ENCODE data around the gene HIC1. TPM values are rescaled to one million over a fixed set of nuclear protein-coding genes. Genes with fewer than 3 reads are reported as not detected.

HIC1 gene
- total and polyA plus RNA-seq, 2 of the 4 experiments (the other 2 are of a cell fraction) = 10.4 to 23.0 TPM

DNA sequence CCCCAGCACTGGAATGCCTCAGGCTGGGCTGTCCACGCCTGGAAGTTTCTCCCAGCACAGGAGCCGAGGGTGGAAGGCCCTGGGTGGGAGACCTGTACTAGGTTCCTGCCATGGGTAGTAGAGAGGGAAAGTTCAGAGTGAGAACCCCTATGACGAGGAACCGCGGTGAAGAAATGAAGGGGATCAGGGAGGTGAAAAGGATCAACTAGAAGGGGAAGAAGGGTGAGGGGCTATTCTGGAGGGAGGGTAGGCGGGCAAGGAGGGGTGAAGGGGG is 5.4 kb downstream of the HIC1 start:
- peaks cover 55% of the 10 kb centered on the region for H3K4me1 ChIP-seq (ENCODE audit: control insufficient read depth, insufficient read depth, low read length)
- ChIA-PET POLR2A (ENCODE audit: unreplicated experiment) (no interaction called here), CTCF (interaction anchor here (6.3 kb wide), 1 partner anchor 185 kb away, joined by 57 read pairs; no protein-coding TSS in a partner anchor)
- H3K9ac ChIP-seq (ENCODE audit: low read depth, low read length) = 0 out of 2 replicates have a peak overlapping the region, but pooled peaks have one; percentile 18
- H3K27me3 ChIP-seq (ENCODE audit: control insufficient read depth, insufficient read depth, low read length) = no peaks in the 10 kb centered on the region
- peak overlapping the region; percentile 44; the same call in 1 of the 3 replicates for H2BK15ac ChIP-seq (ENCODE audit: low read depth, low read length)
- peak overlapping the region; percentile 6 for H3K14ac ChIP-seq (replicated peaks; ENCODE audit: low read depth, low read length)
- dilution Hi-C loops (cut with HindIII; ENCODE audit: low sequenced_read_pairs, unreplicated experiment) = no loop called here
- H2AFZ ChIP-seq (replicated peaks; ENCODE audit: low read length, poor library complexity) = no peak overlapping the region
- in situ Hi-C loops (cut with MboI; ENCODE audit: low sequenced_read_pairs) = loop anchor here (10.0 kb wide), 1 partner anchor 114 kb away; no protein-coding TSS in a partner anchor
- H4K8ac ChIP-seq (ENCODE audit: low read depth in 2 of 2, low read length in 2 of 2) = peak overlapping the region; percentile 43 to 60; a peak in 3 of 4 replicates
- H2BK20ac ChIP-seq (ENCODE audit: low read depth, low read length) = peak overlapping the region; percentile 61
- H3K18ac ChIP-seq (ENCODE audit: low read depth, low read length) = no peak overlapping the region
- no peak overlapping the region for H3K4me3 ChIP-seq (ENCODE audit: insufficient read depth, low read depth, low read length)
- intact Hi-C loops (cut with micrococcal nuclease) = no loop called here
- TF ChIP-seq BHLHE40 (IDR thresholded peaks at IDR 0.05; ENCODE audit: low read depth, low read length) (no peak), CEBPB (IDR thresholded peaks at IDR 0.05; ENCODE audit: low read depth, low read length) (no peak), RCOR1 (IDR thresholded peaks at IDR 0.05; ENCODE audit: insufficient replicate concordance, low read length) (no peak), MAFK (IDR thresholded peaks at IDR 0.05; ENCODE audit: low read depth, low read length) (no peak), FOS (IDR thresholded peaks at IDR 0.05; ENCODE audit: low read depth, low read length) (no peak), SMC3 (IDR thresholded peaks at IDR 0.05; ENCODE audit: low read depth, low read length) (no peak), MXI1 (IDR thresholded peaks at IDR 0.05; ENCODE audit: borderline replicate concordance, low read depth, low read length) (no peak), NFE2L2 (IDR thresholded peaks at IDR 0.05; ENCODE audit: low read depth, low read length) (no peak)
- TF ChIP-seq, protein P1, sequence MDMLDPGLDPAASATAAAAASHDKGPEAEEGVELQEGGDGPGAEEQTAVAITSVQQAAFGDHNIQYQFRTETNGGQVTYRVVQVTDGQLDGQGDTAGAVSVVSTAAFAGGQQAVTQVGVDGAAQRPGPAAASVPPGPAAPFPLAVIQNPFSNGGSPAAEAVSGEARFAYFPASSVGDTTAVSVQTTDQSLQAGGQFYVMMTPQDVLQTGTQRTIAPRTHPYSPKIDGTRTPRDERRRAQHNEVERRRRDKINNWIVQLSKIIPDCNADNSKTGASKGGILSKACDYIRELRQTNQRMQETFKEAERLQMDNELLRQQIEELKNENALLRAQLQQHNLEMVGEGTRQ (IDR thresholded peaks at IDR 0.05; ENCODE audit: low read depth, low read length) = no peak
- TF ChIP-seq, protein P2, sequence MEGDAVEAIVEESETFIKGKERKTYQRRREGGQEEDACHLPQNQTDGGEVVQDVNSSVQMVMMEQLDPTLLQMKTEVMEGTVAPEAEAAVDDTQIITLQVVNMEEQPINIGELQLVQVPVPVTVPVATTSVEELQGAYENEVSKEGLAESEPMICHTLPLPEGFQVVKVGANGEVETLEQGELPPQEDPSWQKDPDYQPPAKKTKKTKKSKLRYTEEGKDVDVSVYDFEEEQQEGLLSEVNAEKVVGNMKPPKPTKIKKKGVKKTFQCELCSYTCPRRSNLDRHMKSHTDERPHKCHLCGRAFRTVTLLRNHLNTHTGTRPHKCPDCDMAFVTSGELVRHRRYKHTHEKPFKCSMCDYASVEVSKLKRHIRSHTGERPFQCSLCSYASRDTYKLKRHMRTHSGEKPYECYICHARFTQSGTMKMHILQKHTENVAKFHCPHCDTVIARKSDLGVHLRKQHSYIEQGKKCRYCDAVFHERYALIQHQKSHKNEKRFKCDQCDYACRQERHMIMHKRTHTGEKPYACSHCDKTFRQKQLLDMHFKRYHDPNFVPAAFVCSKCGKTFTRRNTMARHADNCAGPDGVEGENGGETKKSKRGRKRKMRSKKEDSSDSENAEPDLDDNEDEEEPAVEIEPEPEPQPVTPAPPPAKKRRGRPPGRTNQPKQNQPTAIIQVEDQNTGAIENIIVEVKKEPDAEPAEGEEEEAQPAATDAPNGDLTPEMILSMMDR (conservative IDR thresholded peaks at IDR 0.05; ENCODE audit: low read depth, low read length) = no peak
- TF ChIP-seq, protein P3, sequence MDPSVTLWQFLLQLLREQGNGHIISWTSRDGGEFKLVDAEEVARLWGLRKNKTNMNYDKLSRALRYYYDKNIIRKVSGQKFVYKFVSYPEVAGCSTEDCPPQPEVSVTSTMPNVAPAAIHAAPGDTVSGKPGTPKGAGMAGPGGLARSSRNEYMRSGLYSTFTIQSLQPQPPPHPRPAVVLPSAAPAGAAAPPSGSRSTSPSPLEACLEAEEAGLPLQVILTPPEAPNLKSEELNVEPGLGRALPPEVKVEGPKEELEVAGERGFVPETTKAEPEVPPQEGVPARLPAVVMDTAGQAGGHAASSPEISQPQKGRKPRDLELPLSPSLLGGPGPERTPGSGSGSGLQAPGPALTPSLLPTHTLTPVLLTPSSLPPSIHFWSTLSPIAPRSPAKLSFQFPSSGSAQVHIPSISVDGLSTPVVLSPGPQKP (IDR thresholded peaks at IDR 0.05; ENCODE audit: borderline replicate concordance, low read depth, low read length) = no peak
- peak overlapping the region; percentile 7 for H4K91ac ChIP-seq (ENCODE audit: insufficient read depth, low read depth, low read length)
- peak overlapping the region; percentile 51; the same call in 1 of the 2 replicates for H3K27ac ChIP-seq (ENCODE audit: insufficient read depth, low read length)
- peak overlapping the region; percentile 67 for H3K4ac ChIP-seq (ENCODE audit: low read depth, low read length)
- H3K9me1 ChIP-seq (ENCODE audit: insufficient read depth, low read length) = peaks cover 16% of the 10 kb centered on the region
- H4K5ac ChIP-seq (ENCODE audit: low read depth, low read length) = peak overlapping the region; percentile 67
- H3K23ac ChIP-seq (ENCODE audit: low read depth, low read length) = peak overlapping the region; percentile 88
- WGBS, 2 experiments (ENCODE audit: extremely low coverage in 2 of 2, insufficient read length in 1 of 2) = 88% methylated on average over 3 of the region's 6 CpGs; no CpG with 5 or more reads in 1 of the 2 experiments
- ATAC-seq (ENCODE audit: low read depth) = no peak
- peak overlapping the region; percentile 91 for H2AK5ac ChIP-seq (ENCODE audit: low read depth, low read length)
- no TSS peak for BruUV-seq (replicated peaks)
- H4K20me1 ChIP-seq (ENCODE audit: insufficient read depth, low read length) = peaks cover 20% of the 10 kb centered on the region
- 0 out of 2 replicates have a peak overlapping the region, but pooled peaks have one; percentile 42 for H2BK120ac ChIP-seq (ENCODE audit: low read depth, low read length)
- H3K36me3 ChIP-seq (ENCODE audit: control insufficient read depth, insufficient read depth, low read length) = peaks cover 62% of the 10 kb centered on the region
- H3K56ac ChIP-seq (ENCODE audit: extremely low read depth, insufficient read depth, low read length) = no peak overlapping the region
- peak overlapping the region; percentile 25 for H2AK9ac ChIP-seq (replicated peaks; ENCODE audit: low read depth, low read length, poor library complexity)
- no peak for DNase-seq
- no peak overlapping the region for H3K4me2 ChIP-seq (ENCODE audit: low read depth, low read length)
- no peaks in the 10 kb centered on the region for H3K9me3 ChIP-seq (ENCODE audit: control insufficient read depth, insufficient read depth, low read length)
- peaks cover 13 to 65% of the 10 kb centered on the region in 2 experiments for H3K79me1 ChIP-seq (ENCODE audit: low read depth in 1 of 2, low read length in 2 of 2)
- H2BK5ac ChIP-seq (ENCODE audit: low read depth, low read length, poor library complexity, severe bottlenecking) = peak overlapping the region; percentile 67
